Endothelial cell of umbilical vein (primary cell): ENCODE data around the gene DIP2C. TPM values are rescaled to one million over a fixed set of nuclear protein-coding genes. Genes with fewer than 3 reads are reported as not detected.

Experiments used
- BruUV-seq: library from RNA; stranded (reverse); fragments of 400-500 nt; replicated peaks from 2 replicates; lab custom pipeline; 2021; lab: Mats Ljungman, UMichigan
- CTCF ChIA-PET: fragments of 300-600, 350-600 bp; sonication (Branson Sonifier 250); formaldehyde crosslinking; loops from one replicate; lab custom pipeline; 2021; ENCODE audit warnings: antibody characterized with exemption, inconsistent platforms; lab: Charles Lee
- POLR2A ChIA-PET: fragments of 300-600, 350-600 bp; sonication (Branson Sonifier 250); formaldehyde crosslinking; loops from one replicate; lab custom pipeline; 2021; ENCODE audit warnings: antibody characterized with exemption, inconsistent platforms; lab: Charles Lee
- DNase-seq: peaks from one replicate; pipeline ENCODE4 v3.0.0-alpha.2; 2011; ENCODE audit warnings: low read depth, low spot score
- FAIRE-seq: peaks from 2 replicates; lab custom pipeline; 2011; peaks lifted over from hg19 to GRCh38; lab: Jason Lieb, UNC
- H2AFZ ChIP-seq: 2 replicates; pipeline ENCODE4 v1.6.0; 2012; ENCODE audit warnings: low read depth, low read length, control low read depth, inconsistent platforms
- H3K27ac ChIP-seq: 2 replicates; pipeline ENCODE4 v1.5.1; 2011; ENCODE audit warnings: low read depth, mild to moderate bottlenecking, control low read depth, low read length, moderate library complexity; ENCODE audit not compliant: insufficient read depth
- H3K27me3 ChIP-seq, 2 experiments: 2 replicates each; pipeline versions ENCODE4 v1.6.0 to v1.6.1; 2011; ENCODE audit warnings: low read length in 2 of 2, mixed read lengths in 1 of 2; ENCODE audit not compliant: control insufficient read depth in 2 of 2, insufficient read depth in 2 of 2
- H3K36me3 ChIP-seq, 2 experiments: 2 replicates in 1 of 2; 3 replicates in 1 of 2; pipeline ENCODE4 v1.5.1; 2011; ENCODE audit warnings: low read length in 2 of 2, mild to moderate bottlenecking in 1 of 2, moderate library complexity in 1 of 2; ENCODE audit not compliant: control insufficient read depth in 2 of 2, insufficient read depth in 2 of 2; ENCODE audit errors: extremely low read depth in 1 of 2
- H3K4me1 ChIP-seq: 3 replicates; pipeline ENCODE4 v1.5.1; 2011; ENCODE audit warnings: mild to moderate bottlenecking, low read length; ENCODE audit not compliant: control insufficient read depth, insufficient read depth; ENCODE audit errors: extremely low read depth
- H3K4me2 ChIP-seq: 2 replicates; pipeline ENCODE4 v1.6.1; 2011; ENCODE audit warnings: low read length, control low read depth, mixed read lengths; ENCODE audit not compliant: insufficient read depth
- H3K4me3 ChIP-seq, 3 experiments: fragments of 200-600 bp in 1 of 3; sonication (generic), shearing (Covaris generic) in 1 of 3; replicated peaks in 1 of 3; 2 replicates each; pipeline ENCODE4 v1.5.1; 2011 to 2016; ENCODE audit warnings: control low read depth in 3 of 3, low read length in 3 of 3, mild to moderate bottlenecking in 2 of 3, inconsistent platforms in 1 of 3, low read depth in 1 of 3, moderate library complexity in 1 of 3; ENCODE audit not compliant: insufficient read depth in 1 of 3
- H3K79me2 ChIP-seq: 2 replicates; pipeline ENCODE4 v1.6.0; 2012; ENCODE audit warnings: low read length, inconsistent platforms; ENCODE audit not compliant: control insufficient read depth, insufficient read depth
- H3K9ac ChIP-seq: replicated peaks from 2 replicates; pipeline ENCODE3; 2011; ENCODE audit warnings: low read length, control low read depth; ENCODE audit not compliant: insufficient read depth; ENCODE audit errors: extremely low read depth
- H3K9me1 ChIP-seq: replicated peaks from 3 replicates; pipeline ENCODE4 v1.6.0; 2011; ENCODE audit warnings: mild to moderate bottlenecking, low read length; ENCODE audit not compliant: control insufficient read depth, insufficient read depth; ENCODE audit errors: extremely low read depth
- H3K9me3 ChIP-seq: replicated peaks from 2 replicates; pipeline ENCODE4 v1.5.1; 2012; ENCODE audit warnings: low read length, inconsistent platforms; ENCODE audit not compliant: control insufficient read depth, insufficient read depth
- H4K20me1 ChIP-seq: replicated peaks from 2 replicates; pipeline ENCODE3; 2011; ENCODE audit warnings: mild to moderate bottlenecking, low read length; ENCODE audit not compliant: control insufficient read depth, insufficient read depth; ENCODE audit errors: extremely low read depth
- CTCF ChIP-seq, 2 donors: IDR thresholded peaks; 1 replicate in 1 of 2; 2 replicates in 1 of 2; pipeline ENCODE4 v1.5.1; 2011; ENCODE audit warnings: low read length in 2 of 2, mild to moderate bottlenecking in 2 of 2, moderate library complexity in 2 of 2, control low read depth in 1 of 2, inconsistent platforms in 1 of 2, low read depth in 1 of 2; ENCODE audit not compliant: insufficient read depth in 1 of 2; ENCODE audit errors: extremely low read depth in 1 of 2
- EZH2 ChIP-seq: IDR thresholded peaks from 2 replicates; pipeline ENCODE4 v1.6.1; 2012; ENCODE audit warnings: borderline replicate concordance, low read depth, mild to moderate bottlenecking, moderate library complexity, low read length, inconsistent platforms; ENCODE audit not compliant: severe bottlenecking
- FOS ChIP-seq: IDR thresholded peaks from 2 replicates; pipeline ENCODE4 v1.6.1; 2011; ENCODE audit warnings: mild to moderate bottlenecking, low read length, moderate library complexity, borderline replicate concordance; ENCODE audit not compliant: insufficient read depth
- GATA2 ChIP-seq: IDR thresholded peaks from 2 replicates; pipeline ENCODE4 v1.7.0; 2011; ENCODE audit warnings: low read depth, mild to moderate bottlenecking, moderate library complexity, mixed read lengths, low read length; ENCODE audit not compliant: insufficient read length, insufficient read depth
- JUN ChIP-seq: IDR thresholded peaks from 2 replicates; pipeline ENCODE4 v1.6.1; 2011; ENCODE audit warnings: borderline replicate concordance, low read depth; ENCODE audit not compliant: insufficient read length, insufficient read depth
- MAX ChIP-seq: IDR thresholded peaks from 2 replicates; pipeline ENCODE4 v1.6.1; 2011; ENCODE audit not compliant: insufficient read depth, insufficient read length
- MYC ChIP-seq: IDR thresholded peaks from one replicate; pipeline ENCODE4 v1.6.1; 2011; ENCODE audit warnings: mild to moderate bottlenecking, low read depth, low read length
- POLR2A ChIP-seq: IDR thresholded peaks from 2 replicates; pipeline ENCODE4 v1.6.1; 2012; ENCODE audit warnings: low read depth, mild to moderate bottlenecking, control low read depth, low read length
- POLR2AphosphoS5 ChIP-seq: IDR thresholded peaks from 2 replicates; pipeline ENCODE4 v1.6.1; 2012; ENCODE audit warnings: low read depth, mild to moderate bottlenecking, control low read depth, low read length, moderate library complexity; ENCODE audit not compliant: insufficient read depth
- dilution Hi-C: fragments of 300-500 bp; cut with MboI; formaldehyde crosslinking; loops from one replicate; pipeline ENCODE4 v1.15.0; 2019; ENCODE audit warnings: low sequenced_read_pairs; ENCODE audit not compliant: extremely low pct_ligation_motif_present
- intact Hi-C: fragments of 100-400 bp; cut with micrococcal nuclease; formaldehyde crosslinking; loops from one replicate; pipeline ENCODE4 v1.10.0; 2022
- polyA plus RNA-seq, 4 experiments: library from polyadenylated mRNA; depleted of rRNA in 3 of 4; stranded (reverse) in 3 of 4; unstranded in 1 of 4; fragments of >200 nt; gene quantifications; 2 replicates each; pipeline versions ENCODE4 v1.2.1 to v1.2.3, GENCODE V29; 2011 to 2012; ENCODE audit warnings: missing spikeins in 1 of 4
- total RNA-seq: library from RNA; stranded (reverse); gene quantifications from 2 replicates; pipeline ENCODE4 v1.2.3, GENCODE V29; 2021

DIP2C gene
- total and polyA plus RNA-seq, 2 donors (not counting 3 experiments of a cell fraction or from before 2014, with no cell fraction given), result 3.6 to 10.7 TPM

DNA sequence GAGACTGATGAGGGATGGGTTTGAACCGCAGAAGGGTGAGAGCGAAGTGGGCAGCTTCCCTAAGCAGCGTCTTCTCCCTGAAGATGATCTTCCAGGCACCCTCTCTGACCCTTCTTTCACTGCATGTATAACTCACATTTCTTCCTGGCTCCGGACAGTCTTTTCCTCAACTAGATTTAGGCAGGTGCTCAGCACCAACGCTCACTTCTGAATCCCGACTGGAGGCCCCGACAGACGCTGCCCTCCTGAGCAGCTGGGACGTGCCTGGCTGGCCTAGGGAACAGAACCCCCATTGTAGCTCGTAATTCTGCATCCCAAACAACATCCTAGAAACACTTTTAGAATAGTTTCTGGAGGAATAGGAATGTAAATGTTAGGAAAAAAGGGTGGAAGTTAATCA lies 206.6 kb downstream of the DIP2C start:
- dilution Hi-C loops, result no loop called here
- no peak overlapping the region for H2AFZ ChIP-seq
- H3K4me3 ChIP-seq, result no peak overlapping the region
- POLR2A ChIA-PET, result no interaction called here
- H3K9ac ChIP-seq, result no peak overlapping the region
- no peak for TF ChIP-seq POLR2A
- TF ChIP-seq FOS, result no peak
- no peak for TF ChIP-seq MAX
- no peak for TF ChIP-seq MYC
- no peak for TF ChIP-seq EZH2
- TF ChIP-seq JUN, result no peak
- TF ChIP-seq GATA2, result no peak
- no peak for TF ChIP-seq CTCF (IDR thresholded peaks at IDR 0.05; ENCODE audit: extremely low read depth in 1 of 2, insufficient read depth in 1 of 2, low read depth in 1 of 2, low read length in 2 of 2)
- no peak for TF ChIP-seq POLR2AphosphoS5
- CTCF ChIA-PET, result no interaction called here
- H3K4me1 ChIP-seq, result peaks cover 8% of the 10 kb centered on the region
- H4K20me1 ChIP-seq, result no peaks in the 10 kb centered on the region
- no peak overlapping the region for H3K27ac ChIP-seq
- no peaks in the 10 kb centered on the region for H3K27me3 ChIP-seq
- H3K9me3 ChIP-seq, result no peaks in the 10 kb centered on the region
- H3K9me1 ChIP-seq, result no peaks in the 10 kb centered on the region
- H3K4me2 ChIP-seq, result no peak overlapping the region
- no TSS peak for BruUV-seq
- DNase-seq (no peak), FAIRE-seq (no peak)
- no peaks in the 10 kb centered on the region for H3K36me3 ChIP-seq
- intact Hi-C loops, result no loop called here
- no peaks in the 10 kb centered on the region for H3K79me2 ChIP-seq
